Measurements from ENCODE around the gene SPACDR. TPM values are rescaled to one million over a fixed set of nuclear protein-coding genes. Genes with fewer than 3 reads are reported as not detected.

SPACDR gene
- total RNA-seq, 1 donor from 2014 or later, result 0.35 TPM

Other genes with a start within 250 kb of the SPACDR start
- not detected for gene PVRIG, start 244.3 kb downstream of the SPACDR start, total RNA-seq
- not detected for gene SPDYE3, start 156.6 kb downstream of the SPACDR start, total RNA-seq
- gene PILRB, start 106.1 kb downstream of the SPACDR start, total RNA-seq, result 9.2 TPM
- 3.8 TPM for gene PILRA, start 90.8 kb downstream of the SPACDR start, total RNA-seq
- 4.4 TPM for gene ZCWPW1, start 35.6 kb downstream of the SPACDR start, total RNA-seq
- 24.9 TPM for gene MEPCE, start 34.4 kb downstream of the SPACDR start, total RNA-seq
- 12.4 TPM for gene PPP1R35, start 27.8 kb downstream of the SPACDR start, total RNA-seq
- gene TSC22D4, start 15.0 kb upstream of the SPACDR start, total RNA-seq, result 50.3 TPM
- gene NYAP1, start 19.7 kb upstream of the SPACDR start, total RNA-seq, result 0.54 TPM
- 21.5 TPM for gene AGFG2, start 74.9 kb upstream of the SPACDR start, total RNA-seq
- 0.84 TPM for gene SAP25, start 109.6 kb upstream of the SPACDR start, total RNA-seq
- 29.3 TPM for gene LRCH4, start 121.9 kb upstream of the SPACDR start, total RNA-seq
- gene FBXO24, start 122.1 kb upstream of the SPACDR start, total RNA-seq, result 0.41 TPM
- 56.0 TPM for gene PCOLCE, start 138.1 kb upstream of the SPACDR start, total RNA-seq
- 9.3 TPM for gene MOSPD3, start 148.3 kb upstream of the SPACDR start, total RNA-seq
- 0.22 TPM for gene TFR2, start 177.3 kb upstream of the SPACDR start, total RNA-seq
- not detected for gene ACTL6B, start 192.2 kb upstream of the SPACDR start, total RNA-seq
- 120 TPM for gene GNB2, start 209.5 kb upstream of the SPACDR start, total RNA-seq
- gene GIGYF1, start 230.0 kb upstream of the SPACDR start, total RNA-seq, result 25.4 TPM
- 29.2 TPM for gene POP7, start 241.9 kb upstream of the SPACDR start, total RNA-seq